COR-L47 (cell line): ENCODE data around the gene TBX1.

Experiments
- DNase-seq: peaks from one replicate; lab custom pipeline; 2025; lab: John Stamatoyannopoulos, UW

Gene TBX1

DNA sequence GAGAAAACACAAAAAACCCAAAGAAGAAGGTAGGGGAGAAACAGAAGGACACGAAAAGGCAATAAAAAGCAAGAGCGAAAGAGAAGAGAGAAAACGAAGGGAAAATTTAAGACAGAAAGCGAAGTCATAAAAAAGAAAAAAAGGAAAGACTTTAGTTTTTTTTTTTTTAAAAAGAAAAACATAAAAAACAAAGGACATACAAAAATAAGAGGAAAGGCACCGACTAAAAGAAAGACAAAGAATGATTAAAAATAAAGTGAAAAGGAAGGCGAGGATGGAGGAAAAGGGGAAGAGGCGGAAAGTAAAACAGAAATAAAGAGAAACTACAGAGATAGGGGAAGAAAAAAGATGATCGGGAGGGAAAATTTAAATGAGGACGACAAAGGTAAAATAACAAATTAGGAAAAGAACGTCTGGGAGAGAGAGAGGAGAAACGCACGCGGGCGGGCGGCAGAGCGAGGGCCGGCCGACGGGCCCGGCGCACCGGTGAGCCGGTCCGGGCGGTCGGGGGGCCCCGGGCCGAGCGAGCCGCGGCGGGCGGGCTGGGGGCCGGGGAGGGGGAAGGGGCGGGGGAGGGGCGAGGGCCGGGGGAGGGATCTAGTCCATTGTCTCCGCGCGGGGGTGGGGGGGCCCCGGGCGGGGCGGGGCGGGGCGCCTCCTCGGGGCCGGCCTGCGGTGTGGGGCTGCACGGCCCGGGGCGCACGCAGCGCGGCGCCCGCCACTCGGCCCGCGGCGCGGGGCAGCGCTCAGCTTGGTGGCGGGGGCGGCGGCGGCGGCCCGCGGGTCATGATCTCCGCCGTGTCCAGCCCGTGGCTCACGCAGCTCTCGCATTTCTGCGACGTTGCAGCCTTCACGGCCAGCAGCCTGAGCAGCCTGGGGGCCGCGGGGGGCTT, at the start of gene TBX1:
Gene TBX1, plus strand, starts transcription at position 721 of the 893 bp plus-strand sequence. Its CDS starts 66 bp downstream, at position 787.
- no peak for DNase-seq

DNA sequence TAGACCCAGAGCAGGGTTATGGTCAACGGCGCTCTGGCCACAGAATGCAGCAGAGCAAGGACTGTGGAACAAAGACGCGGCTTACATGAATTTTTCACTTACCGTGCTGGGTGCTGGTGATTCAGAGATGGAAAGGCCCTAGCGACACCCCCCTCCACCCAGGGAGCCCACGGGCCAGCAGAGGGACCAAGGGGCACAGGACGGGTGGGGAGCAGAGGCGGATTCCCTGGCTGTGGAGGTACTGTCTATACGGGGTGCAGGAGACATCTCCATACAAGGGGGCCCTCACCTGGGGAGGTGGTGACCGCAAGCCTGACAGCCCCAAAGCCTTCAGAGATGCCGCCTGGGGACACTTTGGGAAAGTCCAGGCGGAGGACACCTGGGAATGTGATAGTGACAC, 47.3 kb upstream of the TBX1 start:
- no peak for DNase-seq

DNA sequence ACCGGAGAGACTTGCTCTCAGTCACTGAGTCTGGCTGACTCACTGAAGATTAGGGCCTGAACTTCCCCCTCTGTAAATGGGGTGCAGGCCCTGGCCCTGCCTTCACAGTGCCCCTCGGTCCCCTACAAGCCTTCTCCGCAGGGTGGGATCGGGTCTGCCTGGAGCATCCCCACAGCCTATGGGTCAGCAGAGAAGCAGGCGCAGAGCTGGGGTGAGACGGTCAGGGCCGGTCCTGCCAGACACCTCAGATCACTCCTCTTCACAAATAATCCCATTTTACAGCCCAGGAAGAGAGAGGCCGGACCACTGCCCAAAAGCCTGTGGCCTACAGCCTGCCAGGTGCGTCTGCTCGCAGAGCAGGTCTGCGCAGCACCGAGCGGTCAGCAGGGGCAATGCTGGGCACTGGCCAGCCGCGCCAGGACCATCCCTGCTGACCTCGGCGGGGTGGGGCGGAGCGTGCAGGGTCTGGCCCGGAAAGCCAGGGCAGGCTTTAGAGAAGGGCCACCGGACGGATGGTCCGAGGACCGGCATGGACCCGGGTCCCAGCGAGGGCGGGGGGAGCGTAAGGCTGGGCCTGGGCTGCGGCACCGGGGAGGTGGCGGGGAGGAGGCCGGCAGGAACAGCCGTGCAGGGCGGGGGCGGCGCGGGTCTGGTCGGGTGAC, 46.8 kb upstream of the TBX1 start:
- DNase-seq: no peak

DNA sequence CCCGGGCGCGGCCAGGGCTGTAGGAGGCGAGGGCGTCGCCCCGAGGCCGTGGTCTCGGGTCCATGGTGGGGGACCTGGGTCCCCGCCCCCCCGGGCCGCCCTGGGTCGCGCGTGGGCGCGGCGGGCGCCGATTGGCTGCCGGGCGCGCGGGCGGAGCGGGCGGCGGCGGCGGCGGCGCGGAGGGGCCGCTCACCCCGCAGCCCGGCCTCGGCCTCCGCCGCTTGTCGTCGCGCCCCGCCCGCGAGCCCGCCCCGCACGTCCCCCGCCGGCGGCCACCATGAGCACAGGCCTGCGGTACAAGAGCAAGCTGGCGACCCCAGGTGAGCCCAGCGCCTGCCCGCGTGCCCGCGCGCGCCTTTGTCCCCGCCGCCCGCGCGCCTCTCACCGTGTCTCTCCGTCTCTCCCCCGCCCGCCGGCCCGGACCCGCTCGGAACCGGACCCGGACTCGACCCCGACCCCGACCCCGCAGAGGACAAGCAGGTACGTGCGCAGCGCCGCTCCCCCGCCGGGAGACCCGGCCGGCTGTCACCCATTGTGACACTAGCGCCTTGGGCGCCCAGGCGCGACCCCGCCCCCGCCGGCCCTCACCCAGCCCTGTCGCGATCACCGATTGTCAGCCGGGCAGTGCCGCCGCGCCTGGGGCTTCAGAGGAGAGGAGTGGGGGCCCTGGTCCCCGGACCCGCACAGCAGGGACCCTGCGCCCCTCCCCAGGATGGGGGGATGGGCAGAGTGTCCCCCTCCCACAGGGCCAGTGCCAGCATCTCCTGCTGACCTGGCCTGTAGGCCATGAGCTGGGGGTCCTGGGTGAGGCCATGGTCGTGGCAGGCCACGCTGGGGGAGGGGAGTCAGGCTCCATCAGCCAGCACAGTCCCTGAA, 46.0 kb upstream of the TBX1 start, which contains the start of gene SEPTIN5:
Gene SEPTIN5, plus strand, starts transcription at position 192 of the 876 bp plus-strand sequence. Its CDS starts 86 bp downstream, at position 278.
- no peak for DNase-seq

DNA sequence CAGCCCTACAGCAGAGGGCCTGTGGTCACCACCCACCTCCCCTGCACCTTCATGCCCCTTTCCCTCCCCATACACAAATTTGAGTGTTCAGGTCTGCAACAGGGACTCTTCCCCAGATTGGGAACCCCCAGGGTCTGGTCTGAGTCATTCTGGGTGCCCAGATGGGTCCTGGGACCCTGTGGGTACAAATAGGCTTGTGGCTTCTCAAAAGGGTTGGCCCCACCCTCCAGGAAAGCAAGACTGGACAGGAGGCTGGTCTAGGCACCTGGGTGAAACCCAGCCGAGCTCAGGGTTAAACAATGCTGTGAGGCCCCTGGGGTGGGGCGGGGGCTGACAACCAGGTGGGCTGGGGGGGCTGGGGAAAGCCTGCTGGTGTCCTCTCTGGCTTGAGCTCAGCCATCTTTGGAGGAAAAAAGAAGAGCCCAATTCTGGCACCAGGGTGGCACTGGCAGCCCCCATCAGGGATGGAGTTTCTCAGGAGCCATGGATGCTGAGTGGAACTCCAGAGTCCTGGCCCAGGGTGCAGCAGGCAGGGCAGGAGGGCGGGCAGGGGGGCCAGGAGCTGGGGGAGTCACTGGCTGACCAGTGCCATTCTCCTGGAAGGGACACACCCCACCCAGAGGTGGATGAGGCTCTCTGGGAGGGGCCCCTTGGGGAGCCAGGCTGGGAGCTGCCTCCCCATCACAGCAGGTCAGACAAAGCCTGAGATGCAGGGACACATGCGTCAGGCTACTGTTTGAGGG, 45.2 kb upstream of the TBX1 start:
- DNase-seq: no peak

DNA sequence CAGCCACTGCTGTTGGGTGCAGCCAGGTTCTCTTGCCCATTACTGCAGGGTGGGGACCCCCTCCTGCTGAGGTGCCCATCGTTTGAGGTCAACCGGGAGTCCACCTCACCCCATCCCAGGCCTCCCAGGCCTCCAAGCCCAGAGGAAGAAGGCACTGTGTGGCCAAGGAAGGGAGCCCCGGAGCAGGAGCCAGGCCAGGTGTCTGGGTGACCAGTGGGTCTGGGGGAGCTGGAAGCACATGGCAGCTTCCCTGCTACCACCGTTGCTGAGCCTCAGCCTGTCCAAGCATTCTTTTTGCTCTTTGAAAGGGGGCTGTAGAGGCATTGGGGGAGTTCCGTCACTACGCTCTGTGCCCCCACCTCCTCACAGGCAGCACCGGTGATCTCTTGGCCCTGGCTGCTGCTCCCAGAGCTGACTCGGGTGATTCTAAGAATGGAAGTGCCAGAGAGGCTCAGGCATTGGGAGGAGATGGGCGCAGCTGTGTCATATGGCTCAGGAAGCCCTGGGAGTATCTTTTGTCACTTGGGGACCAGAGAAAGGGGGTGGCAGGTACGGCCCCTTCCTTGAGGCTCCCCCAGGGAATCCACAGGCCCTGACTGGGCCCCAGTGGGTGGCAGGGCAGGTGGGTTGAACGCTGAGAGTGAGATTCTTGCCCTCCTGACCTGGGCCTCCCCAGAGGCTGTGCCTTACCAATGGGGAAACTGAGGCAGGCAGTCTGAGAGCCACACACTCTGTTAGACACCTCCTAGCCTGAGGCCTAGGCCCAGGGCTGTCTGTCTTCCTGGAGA, 44.3 kb upstream of the TBX1 start:
- DNase-seq: no peak

DNA sequence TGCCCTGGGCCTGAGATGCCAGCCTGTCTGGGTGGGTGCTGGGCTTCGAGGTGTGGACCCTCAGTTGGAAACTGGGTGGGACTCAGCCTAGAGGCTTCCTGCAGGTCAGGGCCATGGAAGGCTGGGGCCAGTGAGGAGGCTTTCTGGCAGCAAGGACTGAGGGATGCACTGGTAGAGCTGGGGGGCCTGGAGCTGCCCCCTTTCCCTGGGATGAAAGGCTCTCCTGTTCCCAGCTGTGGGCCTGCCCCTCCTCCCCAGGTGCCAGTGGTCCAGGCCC, 43.8 kb upstream of the TBX1 start:
- DNase-seq: no peak

DNA sequence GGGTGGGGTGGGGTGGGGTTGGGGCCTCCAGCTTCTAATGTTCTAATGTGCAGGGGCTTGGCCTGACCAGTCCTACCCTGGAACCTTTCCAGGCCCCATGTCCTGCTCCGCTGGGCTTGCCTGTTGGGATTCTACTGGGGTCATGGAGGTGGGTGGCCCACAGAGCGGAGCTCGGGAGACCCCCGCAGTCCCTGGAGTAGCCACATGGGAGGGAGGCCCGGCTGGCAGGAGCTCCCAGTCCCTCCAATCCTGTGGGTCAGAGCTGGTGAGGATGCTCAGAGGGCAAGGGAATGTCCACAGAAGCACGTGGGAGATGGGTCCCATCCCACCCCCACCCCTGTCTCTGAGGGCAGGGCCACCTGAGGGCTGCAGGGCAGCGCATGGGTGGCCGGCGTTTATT, 43.4 kb upstream of the TBX1 start:
- no peak for DNase-seq

DNA sequence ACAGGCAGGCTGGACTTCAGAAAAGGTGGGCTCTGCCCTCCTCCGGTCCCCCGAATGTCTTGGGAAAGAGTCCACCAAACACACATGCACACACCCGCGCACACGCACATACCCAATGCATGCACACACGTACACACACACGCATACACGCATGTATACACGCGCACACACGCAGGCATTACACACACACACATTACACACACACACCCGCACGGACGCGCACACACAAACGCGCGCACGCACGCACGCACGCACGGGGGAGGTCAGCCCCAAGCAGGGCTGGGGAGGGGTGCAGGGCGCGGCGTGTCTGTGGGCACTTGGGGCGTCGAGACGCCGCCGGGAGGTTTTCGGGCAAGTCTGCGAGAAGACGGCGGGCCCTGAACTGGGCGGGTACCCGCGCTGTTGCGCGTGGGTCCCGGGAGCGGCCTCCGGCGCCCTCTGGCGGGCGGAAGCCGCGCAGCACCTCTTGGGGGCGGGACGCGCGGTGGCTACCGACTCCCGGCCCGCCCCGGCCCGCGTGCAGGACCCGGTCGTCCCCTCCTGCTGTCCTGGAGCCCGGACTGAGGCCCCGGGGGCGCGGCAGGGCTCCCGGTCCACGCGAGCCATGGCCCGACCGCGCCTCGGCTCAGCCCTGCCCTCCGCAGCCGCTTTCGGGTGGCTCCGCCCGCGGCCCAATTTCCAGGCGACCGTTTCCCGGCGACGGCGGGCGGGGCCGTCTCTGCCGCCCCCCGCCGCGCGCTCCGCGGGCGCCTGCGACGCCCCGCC, 42.7 kb upstream of the TBX1 start:
- peak; percentile 52 for DNase-seq

DNA sequence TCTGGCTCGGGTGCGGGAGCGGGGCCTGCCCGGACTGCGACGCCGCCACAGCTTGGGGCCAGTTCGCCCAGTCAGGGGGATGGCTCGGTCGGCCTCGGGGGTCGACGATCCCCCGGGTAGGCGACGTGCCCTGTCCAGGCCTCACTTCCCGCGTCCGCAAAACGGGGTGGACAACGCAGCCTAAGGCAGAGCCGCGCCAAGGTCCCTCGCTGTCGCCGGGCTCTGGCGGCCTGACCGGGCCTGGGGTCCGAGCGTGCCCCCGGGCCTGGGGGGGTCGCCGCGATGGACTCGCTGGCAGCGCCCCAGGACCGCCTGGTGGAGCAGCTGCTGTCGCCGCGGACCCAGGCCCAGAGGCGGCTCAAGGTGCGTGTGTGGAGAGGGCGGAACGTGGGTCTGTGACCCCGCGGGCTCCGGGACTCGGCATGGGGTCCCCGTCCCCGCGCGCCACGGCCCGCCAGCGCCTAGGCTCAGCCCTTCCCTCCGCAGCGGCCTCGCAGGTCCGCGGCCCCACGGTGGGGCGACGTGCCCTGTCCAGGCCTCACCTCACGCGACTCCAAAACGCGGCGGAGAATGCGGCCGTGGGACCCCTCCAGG, 42.0 kb upstream of the TBX1 start:
- no peak for DNase-seq

DNA sequence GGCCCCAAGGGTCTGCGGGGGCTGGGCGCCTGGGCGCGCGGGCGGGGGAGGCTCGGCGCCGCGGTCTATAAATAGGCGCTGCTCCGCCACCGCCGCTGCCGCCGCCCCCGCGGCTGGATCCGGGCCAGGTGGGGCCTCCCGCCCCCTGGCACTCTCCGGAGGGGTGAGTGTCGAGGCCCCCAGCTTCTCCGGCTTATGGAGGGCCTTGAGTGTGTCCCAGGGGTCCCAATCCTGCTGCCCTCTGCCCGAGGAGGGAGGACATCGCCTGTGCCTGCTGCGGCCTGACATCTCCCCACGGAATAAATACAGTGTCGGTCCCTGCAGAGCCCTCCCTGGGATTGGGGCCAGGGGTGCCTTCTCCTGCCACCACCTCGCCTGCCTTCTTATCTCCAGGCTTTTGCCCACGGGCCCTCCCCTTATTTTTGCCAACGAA, 41.5 kb upstream of the TBX1 start:
- no peak for DNase-seq

DNA sequence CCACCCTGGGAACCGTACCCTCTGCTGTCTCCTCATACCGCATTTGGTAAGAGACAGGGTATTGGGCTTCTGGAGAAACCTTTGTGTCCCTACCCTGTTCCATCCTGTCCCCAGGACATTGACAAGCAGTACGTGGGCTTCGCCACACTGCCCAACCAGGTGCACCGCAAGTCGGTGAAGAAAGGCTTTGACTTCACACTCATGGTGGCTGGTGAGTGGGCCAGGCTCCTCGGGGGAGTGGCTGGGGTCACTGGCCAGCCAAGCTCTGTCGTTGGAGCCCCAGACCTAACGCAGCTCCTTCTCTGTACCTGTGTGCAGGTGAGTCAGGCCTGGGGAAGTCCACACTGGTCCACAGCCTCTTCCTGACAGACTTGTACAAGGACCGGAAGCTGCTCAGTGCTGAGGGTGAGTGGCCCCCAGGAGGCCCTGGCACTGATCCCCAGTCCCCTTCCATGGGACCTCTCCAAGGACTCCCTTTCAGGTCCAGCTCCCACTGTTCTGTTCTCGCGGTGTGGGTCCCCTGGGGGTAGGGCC, 41.0 kb upstream of the TBX1 start:
- DNase-seq: no peak

DNA sequence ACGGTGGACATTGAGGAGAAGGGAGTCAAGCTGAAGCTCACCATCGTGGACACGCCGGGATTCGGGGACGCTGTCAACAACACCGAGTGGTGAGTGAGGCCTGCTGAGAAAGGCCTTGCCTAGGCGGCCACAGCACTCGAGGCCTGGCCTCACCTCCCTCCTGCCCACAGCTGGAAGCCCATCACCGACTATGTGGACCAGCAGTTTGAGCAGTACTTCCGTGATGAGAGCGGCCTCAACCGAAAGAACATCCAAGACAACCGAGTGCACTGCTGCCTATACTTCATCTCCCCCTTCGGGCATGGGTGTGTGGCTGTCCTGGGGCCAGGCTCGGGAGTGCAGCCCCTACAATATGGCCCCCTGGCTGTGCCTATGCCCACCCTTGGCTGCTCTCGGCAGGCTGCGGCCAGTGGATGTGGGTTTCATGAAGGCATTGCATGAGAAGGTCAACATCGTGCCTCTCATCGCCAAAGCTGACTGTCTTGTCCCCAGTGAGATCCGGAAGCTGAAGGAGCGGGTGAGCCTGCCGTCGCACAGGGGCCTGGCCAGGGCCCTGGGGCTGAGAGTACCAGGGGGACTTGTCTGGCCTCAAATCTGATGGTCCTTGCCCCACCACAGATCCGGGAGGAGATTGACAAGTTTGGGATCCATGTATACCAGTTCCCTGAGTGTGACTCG, 40.3 kb upstream of the TBX1 start:
- DNase-seq: no peak

DNA sequence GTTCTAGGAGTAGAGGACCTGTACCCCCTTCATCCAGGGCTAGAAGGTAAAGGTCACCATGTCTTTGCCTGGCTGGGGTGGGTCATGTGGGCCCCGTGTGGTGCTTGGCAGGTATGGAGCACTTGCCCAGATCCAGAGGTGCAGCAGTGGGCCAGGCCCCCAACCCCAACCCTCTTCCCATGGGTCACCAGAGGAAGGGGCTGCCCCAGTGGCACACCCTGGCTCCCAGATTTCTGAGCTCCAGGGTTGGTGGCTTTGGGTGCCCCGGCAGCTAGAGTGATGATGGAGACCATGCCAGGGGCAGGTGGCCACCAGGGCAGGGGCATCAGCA, 39.6 kb upstream of the TBX1 start:
- no peak for DNase-seq

DNA sequence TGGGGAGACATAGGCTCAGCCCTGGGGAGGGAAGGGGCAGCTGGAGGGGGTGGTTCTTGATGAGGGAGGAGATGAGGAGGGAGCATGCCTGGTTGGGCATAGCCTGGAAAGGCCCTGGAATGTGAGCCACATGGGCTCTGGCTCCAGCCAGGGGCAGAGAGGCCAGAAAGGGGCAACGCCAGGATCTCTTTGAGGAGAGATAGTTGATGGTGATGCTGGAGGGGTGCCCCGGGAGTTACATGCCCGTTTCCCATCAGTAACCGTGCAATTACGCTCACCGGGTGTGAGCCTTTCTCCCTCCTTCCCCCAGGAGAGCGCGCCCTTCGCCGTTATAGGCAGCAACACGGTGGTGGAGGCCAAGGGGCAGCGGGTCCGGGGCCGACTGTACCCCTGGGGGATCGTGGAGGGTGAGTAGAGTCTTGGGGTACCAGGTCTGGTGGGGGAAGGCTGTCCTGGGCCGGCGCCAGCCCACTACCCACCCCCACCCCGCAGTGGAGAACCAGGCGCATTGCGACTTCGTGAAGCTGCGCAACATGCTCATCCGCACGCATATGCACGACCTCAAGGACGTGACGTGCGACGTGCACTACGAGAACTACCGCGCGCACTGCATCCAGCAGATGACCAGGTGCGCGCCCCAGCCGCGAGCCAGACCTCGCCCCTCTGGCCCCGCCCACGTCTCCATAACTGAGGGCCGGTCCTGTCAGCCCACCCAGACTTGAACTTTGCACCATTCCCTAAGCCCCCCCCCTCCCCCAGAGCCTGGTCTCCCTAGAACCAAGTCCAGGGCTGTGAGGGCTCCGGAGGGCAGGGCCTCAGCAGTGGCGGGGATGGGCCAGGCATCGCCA, 39.0 kb upstream of the TBX1 start:
- no peak for DNase-seq

DNA sequence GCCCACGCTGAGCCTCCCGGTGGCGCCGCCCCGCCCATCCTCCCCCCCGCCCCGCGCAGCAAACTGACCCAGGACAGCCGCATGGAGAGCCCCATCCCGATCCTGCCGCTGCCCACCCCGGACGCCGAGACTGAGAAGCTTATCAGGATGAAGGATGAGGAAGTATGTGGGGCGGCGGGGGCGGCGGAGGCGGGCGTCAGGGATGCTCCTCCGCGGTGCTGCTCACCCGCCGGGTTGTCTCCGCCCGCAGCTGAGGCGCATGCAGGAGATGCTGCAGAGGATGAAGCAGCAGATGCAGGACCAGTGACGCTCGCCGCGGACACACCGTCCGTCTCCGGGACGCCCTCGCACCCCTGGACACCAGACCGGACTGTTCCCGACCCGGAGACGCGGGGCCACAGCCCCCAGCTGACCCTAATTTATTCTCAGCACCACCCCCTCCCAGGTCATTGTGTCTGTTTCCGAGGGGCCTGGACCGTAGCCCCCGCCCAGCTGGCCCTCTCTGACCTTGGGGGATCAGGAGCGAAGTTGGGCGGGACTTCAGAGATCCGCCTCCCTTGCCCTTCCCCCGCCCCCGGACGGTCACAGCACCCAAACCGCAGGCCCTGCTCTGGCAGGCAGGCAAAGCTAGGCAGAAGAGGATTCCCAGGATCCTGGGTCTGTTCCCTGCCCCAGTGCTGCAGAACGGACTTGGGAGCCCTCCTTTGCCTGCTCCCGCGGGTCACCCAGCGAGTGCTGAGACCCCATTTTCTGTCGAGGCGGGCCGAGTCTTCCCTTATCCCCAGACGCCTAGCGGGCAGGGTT, 38.2 kb upstream of the TBX1 start:
- no peak for DNase-seq

DNA sequence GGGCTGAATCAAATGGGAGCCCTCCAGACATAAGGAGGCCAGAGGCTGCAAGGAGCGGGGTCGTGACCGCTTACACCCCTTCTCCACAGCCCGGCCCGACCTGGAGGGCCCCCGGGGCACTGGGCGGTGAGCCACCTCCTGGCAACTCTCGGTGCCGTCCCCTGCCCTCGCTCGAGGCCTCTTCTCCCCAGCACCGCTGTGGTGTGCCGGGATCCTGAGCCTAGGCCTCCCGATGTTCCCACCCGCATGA, 37.7 kb upstream of the TBX1 start:
- DNase-seq: no peak
